ENCODE data around the gene ENOPH1.

GRCh38 chr4:82423245-82424054 is 6.9 kb upstream of the ENOPH1 start:
- peak; percentile 83 for TF ChIP-seq POLR2A (conservative IDR thresholded peaks at IDR 0.05)
- TF ChIP-seq RFX5 (IDR thresholded peaks at IDR 0.05; ENCODE audit: low read depth, low read length) = no peak
- TF ChIP-seq MXI1 (IDR thresholded peaks at IDR 0.05; ENCODE audit: low read depth, low read length) = no peak
- no peak for TF ChIP-seq ZBTB9 (CRISPR knock-in tag; IDR thresholded peaks at IDR 0.05)
- no peak for TF ChIP-seq ZNF785 (CRISPR knock-in tag; IDR thresholded peaks at IDR 0.05)
- no peak for TF ChIP-seq ZNF274 (IDR thresholded peaks at IDR 0.05; ENCODE audit: borderline replicate concordance, low read depth, low read length)
